ENCODE data around the gene VPS26C.

DNA sequence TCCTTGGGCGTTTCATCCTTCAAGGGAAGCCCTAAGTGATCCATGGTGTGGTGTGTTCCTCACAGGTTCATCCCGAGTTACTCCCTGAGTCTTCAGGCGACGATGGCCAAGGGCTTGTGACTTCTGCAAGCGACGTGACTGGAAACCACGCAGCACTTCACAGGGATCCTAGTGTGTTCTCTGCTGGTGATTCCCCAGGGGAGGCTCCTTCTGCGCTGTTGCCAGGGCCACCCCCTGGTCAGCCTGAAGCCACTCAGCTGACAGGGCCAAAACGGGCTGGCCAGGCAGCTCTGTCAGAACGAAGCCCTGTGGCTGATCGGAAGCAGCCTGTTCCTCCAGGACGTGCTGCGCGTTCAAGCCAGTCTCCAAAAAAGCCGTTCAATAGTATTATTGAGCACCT is 71.5 kb downstream of the VPS26C start:
- no peak for TF ChIP-seq CTCF (conservative IDR thresholded peaks at IDR 0.05)
- TF ChIP-seq ZFX (IDR thresholded peaks at IDR 0.05) = no peak

Data from C4-2B (cell line).